ENCODE data around the gene RHBDF1. TPM values are rescaled to one million over a fixed set of nuclear protein-coding genes. Genes with fewer than 3 reads are reported as not detected.

RHBDF1 gene
- polyA plus RNA-seq, 2 of the 4 experiments (the other 2 are of a cell fraction), result 13.5 to 19.2 TPM

DNA sequence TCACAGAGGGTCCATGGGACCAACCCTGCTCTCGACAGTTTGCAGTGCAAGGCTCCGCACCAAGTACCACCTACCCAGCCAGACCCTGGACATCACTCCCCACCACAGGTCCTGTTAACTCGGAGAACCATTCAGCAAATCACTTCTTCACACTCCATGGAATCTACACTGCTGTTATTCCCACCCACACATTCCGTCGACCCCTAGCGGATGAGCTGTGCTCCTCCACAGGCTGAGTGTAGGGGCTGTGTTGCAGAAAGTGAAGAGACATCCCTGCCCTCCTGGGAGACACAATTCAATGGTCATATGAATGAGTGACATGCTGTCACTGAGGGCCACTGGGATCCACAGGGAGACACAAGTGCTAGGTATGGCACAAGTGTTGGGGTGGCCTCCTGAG lies 33.1 kb upstream of the RHBDF1 start:
- 95% methylated on average over 6 of the region's 6 CpGs for WGBS (ENCODE audit: missing lambda C conversion rate)
- POLR2A ChIA-PET, result interaction anchor here (1.0 kb wide), 1 partner anchor 9 kb away, joined by 4 read pairs; no protein-coding TSS in a partner anchor
- Histone ChIP-seq H3K4me2 (no peak overlapping the region), H3K27ac (no peak overlapping the region), H3K4me3 (no peak overlapping the region), H3K9me3 (no peaks in the 10 kb centered on the region), H3K4me1 (peaks cover 5% of the 10 kb centered on the region; the same call in 2 of the 3 replicates)
- no peak for DNase-seq (ENCODE audit: low read depth in 1 of 2, low spot score in 1 of 2)
- no peak for ATAC-seq
- FAIRE-seq, result no peak
- TF ChIP-seq, protein P1, sequence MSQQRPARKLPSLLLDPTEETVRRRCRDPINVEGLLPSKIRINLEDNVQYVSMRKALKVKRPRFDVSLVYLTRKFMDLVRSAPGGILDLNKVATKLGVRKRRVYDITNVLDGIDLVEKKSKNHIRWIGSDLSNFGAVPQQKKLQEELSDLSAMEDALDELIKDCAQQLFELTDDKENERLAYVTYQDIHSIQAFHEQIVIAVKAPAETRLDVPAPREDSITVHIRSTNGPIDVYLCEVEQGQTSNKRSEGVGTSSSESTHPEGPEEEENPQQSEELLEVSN (IDR thresholded peaks at IDR 0.05; ENCODE audit: borderline replicate concordance, low read depth), result no peak
- CTCF ChIA-PET, result interaction anchor here (1.1 to 11.0 kb wide), 8 partner anchors 14 to 256 kb away, joined by 3 to 104 read pairs (median 18); partner anchors contain the start of gene HBQ1

DNA sequence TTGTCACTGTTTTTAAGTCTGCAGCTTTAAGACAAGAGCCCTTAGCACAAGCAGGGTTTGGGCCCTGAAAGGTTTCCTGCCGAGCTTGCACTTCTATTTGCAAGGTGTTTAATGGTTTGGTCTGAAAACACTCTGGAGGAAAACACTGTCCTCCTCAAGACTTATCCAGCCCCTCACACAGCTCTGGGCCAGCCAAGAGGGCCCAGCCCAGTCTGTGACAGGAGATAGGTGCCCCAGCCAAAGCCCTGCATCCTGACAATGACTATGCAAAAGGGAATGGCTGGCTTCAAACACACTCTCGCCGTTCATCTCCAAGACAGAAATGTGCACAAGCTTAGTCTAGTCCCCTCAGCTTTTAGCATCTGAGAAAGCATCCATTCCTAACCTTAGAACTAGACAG lies 32.5 kb upstream of the RHBDF1 start:
- Histone ChIP-seq H3K4me3 (no peak overlapping the region), H3K9me3 (no peaks in the 10 kb centered on the region), H3K27ac (no peak overlapping the region), H3K4me2 (no peak overlapping the region), H3K4me1 (peaks cover 5% of the 10 kb centered on the region; the same call in 2 of the 3 replicates)
- TF ChIP-seq EP300 (IDR thresholded peaks at IDR 0.05), result no peak
- TF ChIP-seq MAFK (IDR thresholded peaks at IDR 0.05; ENCODE audit: partially characterized antibody), result peak; percentile 68
- DNase-seq (ENCODE audit: low read depth in 1 of 2, low spot score in 1 of 2) (no peak), ATAC-seq (no peak), FAIRE-seq (no peak)
- WGBS (ENCODE audit: missing lambda C conversion rate), result 85% methylated on average over 3 of the region's 3 CpGs
- POLR2A ChIA-PET, result interaction anchor here (1.0 kb wide), 1 partner anchor 8 kb away, joined by 4 read pairs; no protein-coding TSS in a partner anchor
- CTCF ChIA-PET, result interaction anchor here (0.6 to 11.0 kb wide), 8 partner anchors 14 to 257 kb away, joined by 3 to 104 read pairs (median 16); partner anchors contain the start of gene HBQ1

DNA sequence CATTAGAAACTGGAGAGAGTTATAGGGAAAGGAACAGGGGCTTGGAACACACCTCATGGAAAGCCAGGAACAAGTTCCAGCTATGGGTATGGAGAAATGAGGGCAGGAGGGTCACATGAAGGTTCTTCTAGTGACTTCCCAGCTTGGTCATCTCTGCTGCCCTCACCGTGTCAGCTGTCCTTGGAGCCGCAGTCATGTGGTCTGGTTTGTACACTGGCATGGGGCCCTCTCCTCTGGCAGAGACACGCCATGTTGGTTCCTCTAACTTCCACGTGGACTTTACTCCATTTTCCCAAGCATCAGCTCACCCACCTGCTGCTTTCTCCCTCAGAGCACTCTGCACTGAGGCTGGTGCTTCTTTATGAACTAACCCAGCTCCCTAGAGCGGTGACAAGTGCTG lies 31.9 kb upstream of the RHBDF1 start:
- no peak for FAIRE-seq

DNA sequence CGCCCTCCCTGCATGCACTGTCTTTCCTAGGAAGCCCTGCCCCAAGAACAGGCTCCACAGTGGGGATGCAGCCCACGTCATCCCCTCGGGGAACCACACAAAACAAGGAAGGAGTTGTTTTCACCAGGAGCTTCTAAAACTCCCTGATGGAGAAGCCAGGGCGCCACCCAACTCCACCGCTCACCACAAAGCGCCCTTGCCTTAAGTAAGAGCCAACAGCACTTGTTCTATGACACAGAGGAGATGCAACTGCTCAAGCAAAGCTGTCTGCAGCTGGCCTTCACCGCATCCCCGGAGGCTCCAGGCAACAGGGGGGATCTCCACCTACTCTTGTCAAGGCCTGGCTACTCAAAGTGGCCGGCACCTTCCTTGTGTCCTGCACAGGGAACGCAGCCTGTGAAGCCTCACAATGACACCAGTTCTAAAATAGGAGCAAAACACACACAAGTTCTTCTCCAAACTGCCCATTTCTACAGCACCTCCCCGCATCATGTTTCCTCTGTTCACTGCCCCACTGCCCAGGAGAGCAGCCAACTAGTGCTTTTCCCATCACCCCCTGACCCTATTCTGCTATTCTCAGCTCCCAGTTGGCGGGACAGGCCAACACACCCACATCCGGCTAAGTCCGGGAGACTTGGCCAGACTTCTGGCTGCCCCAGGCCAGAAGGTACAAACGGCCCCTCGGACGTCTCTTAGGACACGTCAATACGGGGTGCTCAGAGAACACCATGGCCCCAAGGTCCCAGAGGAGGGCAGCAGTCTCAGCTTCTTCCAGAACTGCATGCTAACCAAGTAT lies 29.8 kb upstream of the RHBDF1 start:
- ATAC-seq (no peak), FAIRE-seq (no peak), DNase-seq (ENCODE audit: low read depth in 1 of 2, low spot score in 1 of 2) (no peak)
- no peak overlapping the region for H3K4me2 ChIP-seq
- 95% methylated on average over 14 of the region's 19 CpGs for WGBS (ENCODE audit: missing lambda C conversion rate)
- H3K9me3 ChIP-seq, result no peaks in the 10 kb centered on the region
- H3K27ac ChIP-seq, result no peak overlapping the region
- POLR2A ChIA-PET, result interaction anchor here (1.0 kb wide), 1 partner anchor 251 kb away, joined by 3 read pairs; no protein-coding TSS in a partner anchor
- peaks cover 7% of the 10 kb centered on the region for H3K4me1 ChIP-seq
- CTCF ChIA-PET, result interaction anchor here (1.4 to 11.0 kb wide), 4 partner anchors 11 to 260 kb away, joined by 4 to 104 read pairs (median 44); partner anchors contain the start of gene HBQ1
- H3K4me3 ChIP-seq, result no peak overlapping the region
- TF ChIP-seq ZNF302 (CRISPR knock-in tag; IDR thresholded peaks at IDR 0.05), result no peak
- no peak for TF ChIP-seq NR3C1 (IDR thresholded peaks at IDR 0.05)
- TF ChIP-seq, protein P2, sequence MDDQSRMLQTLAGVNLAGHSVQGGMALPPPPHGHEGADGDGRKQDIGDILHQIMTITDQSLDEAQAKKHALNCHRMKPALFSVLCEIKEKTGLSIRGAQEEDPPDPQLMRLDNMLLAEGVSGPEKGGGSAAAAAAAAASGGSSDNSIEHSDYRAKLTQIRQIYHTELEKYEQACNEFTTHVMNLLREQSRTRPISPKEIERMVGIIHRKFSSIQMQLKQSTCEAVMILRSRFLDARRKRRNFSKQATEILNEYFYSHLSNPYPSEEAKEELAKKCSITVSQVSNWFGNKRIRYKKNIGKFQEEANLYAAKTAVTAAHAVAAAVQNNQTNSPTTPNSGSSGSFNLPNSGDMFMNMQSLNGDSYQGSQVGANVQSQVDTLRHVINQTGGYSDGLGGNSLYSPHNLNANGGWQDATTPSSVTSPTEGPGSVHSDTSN (IDR thresholded peaks at IDR 0.05), result no peak
- TF ChIP-seq JUN (IDR thresholded peaks at IDR 0.05), result no peak
- TF ChIP-seq TFCP2L1 (CRISPR knock-in tag; IDR thresholded peaks at IDR 0.05), result no peak
- no peak for TF ChIP-seq HOXB5 (CRISPR knock-in tag; IDR thresholded peaks at IDR 0.05)
- TF ChIP-seq, protein P3, sequence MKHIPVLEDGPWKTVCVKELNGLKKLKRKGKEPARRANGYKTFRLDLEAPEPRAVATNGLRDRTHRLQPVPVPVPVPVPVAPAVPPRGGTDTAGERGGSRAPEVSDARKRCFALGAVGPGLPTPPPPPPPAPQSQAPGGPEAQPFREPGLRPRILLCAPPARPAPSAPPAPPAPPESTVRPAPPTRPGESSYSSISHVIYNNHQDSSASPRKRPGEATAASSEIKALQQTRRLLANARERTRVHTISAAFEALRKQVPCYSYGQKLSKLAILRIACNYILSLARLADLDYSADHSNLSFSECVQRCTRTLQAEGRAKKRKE (CRISPR knock-in tag; IDR thresholded peaks at IDR 0.05; ENCODE audit: low read depth), result no peak
- TF ChIP-seq ZC3H11A (IDR thresholded peaks at IDR 0.05), result no peak
- no peak for TF ChIP-seq FOSB (CRISPR knock-in tag; IDR thresholded peaks at IDR 0.05)
- no peak for TF ChIP-seq POLR2A (IDR thresholded peaks at IDR 0.05; ENCODE audit: low read length)

More for the DNA sequence above, 31.9 kb upstream of the RHBDF1 start:
- no peak overlapping the region for H3K27ac ChIP-seq
- TF ChIP-seq TFCP2L1 (CRISPR knock-in tag; IDR thresholded peaks at IDR 0.05) (no peak), HDAC2 (IDR thresholded peaks at IDR 0.05) (no peak), KDM1A (IDR thresholded peaks at IDR 0.05; ENCODE audit: low read depth) (no peak), HOXB5 (CRISPR knock-in tag; IDR thresholded peaks at IDR 0.05) (no peak), NFE2L2 (conservative IDR thresholded peaks at IDR 0.05; ENCODE audit: low read length) (no peak), CHD4 (IDR thresholded peaks at IDR 0.05; ENCODE audit: borderline replicate concordance) (no peak), EHF (CRISPR knock-in tag; IDR thresholded peaks at IDR 0.05) (no peak), MYC (IDR thresholded peaks at IDR 0.05; ENCODE audit: borderline replicate concordance, low read length) (no peak)
- TF ChIP-seq, protein P2 (IDR thresholded peaks at IDR 0.05), result no peak
- DNase-seq (ENCODE audit: low read depth in 1 of 2, low spot score in 1 of 2) (no peak), ATAC-seq (no peak)
- H3K4me1 ChIP-seq, result peaks cover 4% of the 10 kb centered on the region; the same call in 2 of the 3 replicates
- H3K9me3 ChIP-seq, result no peaks in the 10 kb centered on the region
- no peak overlapping the region for H3K4me3 ChIP-seq
- no peak overlapping the region for H3K4me2 ChIP-seq
- ChIA-PET CTCF (interaction anchor here (0.6 to 11.0 kb wide), 8 partner anchors 13 to 257 kb away, joined by 3 to 104 read pairs (median 16); partner anchors contain the start of gene HBQ1), POLR2A (no interaction called here)
- 87% methylated on average over 5 of the region's 5 CpGs for WGBS (ENCODE audit: missing lambda C conversion rate)
